H9 (cell line): ENCODE data around the gene OSBPL10. TPM values are rescaled to one million over a fixed set of nuclear protein-coding genes. Genes with fewer than 3 reads are reported as not detected.

Source experiments
- DNase-seq: peaks from one replicate; pipeline ENCODE4 v3.0.0-alpha.2; 2017
- H2AFZ ChIP-seq: one replicate; pipeline ENCODE4 v1.6.1; 2013; ENCODE audit warnings: mild to moderate bottlenecking, low read length, control low read depth, moderate library complexity
- H2AK5ac ChIP-seq: 2 replicates; pipeline ENCODE4 v1.6.1; 2013; ENCODE audit warnings: low read length, control low read depth, mixed read lengths; ENCODE audit not compliant: insufficient read length
- H2BK120ac ChIP-seq: one replicate; pipeline ENCODE4 v1.6.1; 2013; ENCODE audit warnings: low read depth, mild to moderate bottlenecking, low read length, control low read depth, inconsistent platforms; ENCODE audit not compliant: poor library complexity, severe bottlenecking
- H2BK12ac ChIP-seq: 2 replicates; pipeline ENCODE4 v1.6.1; 2013; ENCODE audit warnings: low read length, control low read depth, mixed read lengths, low read depth; ENCODE audit not compliant: insufficient read length
- H2BK15ac ChIP-seq: 2 replicates; pipeline ENCODE4 v1.6.1; 2013; ENCODE audit warnings: low read depth, low read length, control low read depth
- H2BK20ac ChIP-seq: one replicate; pipeline ENCODE4 v1.6.1; 2013; ENCODE audit warnings: low read depth, mild to moderate bottlenecking, low read length, control low read depth, inconsistent platforms; ENCODE audit not compliant: poor library complexity, severe bottlenecking
- H2BK5ac ChIP-seq: 2 replicates; pipeline ENCODE4 v1.6.1; 2013; ENCODE audit warnings: low read length, control low read depth, mixed read lengths; ENCODE audit not compliant: insufficient read length
- H3K14ac ChIP-seq: 2 replicates; pipeline ENCODE4 v1.6.1; 2013; ENCODE audit warnings: low read length, control low read depth; ENCODE audit not compliant: insufficient read depth
- H3K18ac ChIP-seq: 2 replicates; pipeline ENCODE4 v1.6.1; 2013; ENCODE audit warnings: low read depth, mild to moderate bottlenecking, mixed read lengths, low read length, control low read depth; ENCODE audit not compliant: insufficient read length
- H3K23ac ChIP-seq: 2 replicates; pipeline ENCODE4 v1.6.1; 2013; ENCODE audit warnings: low read length, control low read depth, mixed read lengths, low read depth; ENCODE audit not compliant: insufficient read length
- H3K23me2 ChIP-seq: 2 replicates; pipeline ENCODE4 v1.6.1; 2013; ENCODE audit warnings: low read depth, mild to moderate bottlenecking, mixed read lengths, low read length, control low read depth; ENCODE audit not compliant: insufficient read length, poor library complexity, severe bottlenecking
- H3K27ac ChIP-seq: 2 replicates; pipeline ENCODE4 v1.5.1; 2013; ENCODE audit warnings: low read length, control low read depth, mixed read lengths, low read depth; ENCODE audit not compliant: insufficient read length
- H3K27me3 ChIP-seq: 2 replicates; pipeline ENCODE4 v1.6.1; 2013; ENCODE audit warnings: low read length, control low read depth, inconsistent platforms; ENCODE audit not compliant: insufficient read depth
- H3K4ac ChIP-seq: 2 replicates; pipeline ENCODE4 v1.6.1; 2013; ENCODE audit warnings: low read depth, mild to moderate bottlenecking, control low read depth, inconsistent platforms, low read length, moderate library complexity
- H3K4me1 ChIP-seq: 2 replicates; pipeline ENCODE4 v1.6.1; 2013; ENCODE audit warnings: low read length, control low read depth, inconsistent platforms; ENCODE audit not compliant: insufficient read depth
- H3K4me2 ChIP-seq: 2 replicates; pipeline ENCODE4 v1.6.1; 2013; ENCODE audit warnings: low read length, control low read depth, mixed read lengths; ENCODE audit not compliant: insufficient read length, insufficient read depth
- H3K56ac ChIP-seq: 2 replicates; pipeline ENCODE4 v1.6.1; 2013; ENCODE audit warnings: low read depth, mild to moderate bottlenecking, mixed read lengths, low read length, control low read depth; ENCODE audit not compliant: insufficient read length
- H3K79me1 ChIP-seq: 2 replicates; pipeline ENCODE4 v1.6.1; 2013; ENCODE audit warnings: low read depth, mild to moderate bottlenecking, moderate library complexity, low read length, control low read depth, inconsistent platforms; ENCODE audit not compliant: insufficient read depth, poor library complexity, severe bottlenecking
- H3K79me2 ChIP-seq: 2 replicates; pipeline ENCODE4 v1.6.1; 2013; ENCODE audit warnings: low read length, control low read depth, inconsistent platforms; ENCODE audit not compliant: insufficient read depth
- H3K9ac ChIP-seq: 2 replicates; pipeline ENCODE4 v1.6.1; 2013; ENCODE audit warnings: low read length, control low read depth, mixed read lengths; ENCODE audit not compliant: insufficient read length; ENCODE audit errors: extremely low read depth
- H3K9me3 ChIP-seq: one replicate; pipeline ENCODE4 v1.6.1; 2013; ENCODE audit warnings: low read depth, low read length, inconsistent platforms; ENCODE audit not compliant: control insufficient read depth
- H3T11ph ChIP-seq: one replicate; pipeline ENCODE4 v1.6.1; 2013; ENCODE audit warnings: mild to moderate bottlenecking, low read length, control low read depth, inconsistent platforms
- H4K20me1 ChIP-seq: one replicate; pipeline ENCODE4 v1.6.1; 2013; ENCODE audit not compliant: control insufficient read depth, insufficient read length, insufficient read depth
- H4K5ac ChIP-seq: 2 replicates; pipeline ENCODE4 v1.6.1; 2013; ENCODE audit warnings: low read depth, mild to moderate bottlenecking, mixed read lengths, low read length, control low read depth; ENCODE audit not compliant: insufficient read length
- H4K8ac ChIP-seq: replicated peaks from 2 replicates; pipeline ENCODE4 v1.6.1; 2013; ENCODE audit warnings: low read length, control low read depth, mixed read lengths, low read depth; ENCODE audit not compliant: insufficient read length
- H4K91ac ChIP-seq: 2 replicates; pipeline ENCODE4 v1.6.1; 2013; ENCODE audit warnings: low read depth, mild to moderate bottlenecking, moderate library complexity, mixed read lengths, low read length, control low read depth; ENCODE audit not compliant: insufficient read length
- H3K27ac Mint-ChIP-seq, 3 experiments: 2 replicates in 2 of 3; 3 replicates in 1 of 3; pipeline ENCODE4 v1.8.0; 2020 to 2021; ENCODE audit warnings: mixed read lengths in 3 of 3, mild to moderate bottlenecking in 1 of 3, moderate library complexity in 1 of 3
- H3K27me3 Mint-ChIP-seq: 2 replicates; pipeline ENCODE4 v1.8.0; 2021; ENCODE audit warnings: low read depth, mild to moderate bottlenecking, moderate library complexity, mixed read lengths
- H3K36me3 Mint-ChIP-seq, 3 experiments: 2 replicates in 2 of 3; 3 replicates in 1 of 3; pipeline ENCODE4 v1.8.0; 2020 to 2021; ENCODE audit warnings: low read depth in 3 of 3, mixed read lengths in 3 of 3; ENCODE audit not compliant: insufficient read depth in 1 of 3
- H3K4me1 Mint-ChIP-seq, 2 experiments: 2 replicates each; pipeline ENCODE4 v1.8.0; 2020; ENCODE audit warnings: mixed read lengths in 2 of 2
- H3K4me3 Mint-ChIP-seq, 2 experiments: 2 replicates in 1 of 2; 3 replicates in 1 of 2; pipeline ENCODE4 v1.8.0; 2020 to 2021; ENCODE audit warnings: mild to moderate bottlenecking in 2 of 2, mixed read lengths in 2 of 2, moderate library complexity in 1 of 2
- H3K9me3 Mint-ChIP-seq, 2 experiments: 2 replicates in 1 of 2; 3 replicates in 1 of 2; pipeline ENCODE4 v1.8.0; 2020; ENCODE audit warnings: mild to moderate bottlenecking in 2 of 2, mixed read lengths in 2 of 2, moderate library complexity in 1 of 2
- CTCF ChIP-seq: fragments of 200-600 bp; sonication (generic); conservative IDR thresholded peaks from 3 replicates; pipeline ENCODE4 v1.8.0; 2021; ENCODE audit warnings: antibody characterized with exemption, mild to moderate bottlenecking
- WGBS: extraction: QIAGEN DNeasy Blood & Tissue Kit; methylation state at CpG from one replicate; pipeline ENCODE4 v1.1.7; 2013; ENCODE audit warnings: missing lambda C conversion rate, low lambda C conversion rate, mixed read lengths; ENCODE audit not compliant: insufficient read length; ENCODE audit errors: extremely low coverage; 5-methylcytosine and 5-hydroxymethylcytosine counted together
- total RNA-seq: library from RNA; stranded (reverse); gene quantifications from 2 replicates; pipeline ENCODE4 v1.2.1, GENCODE V29; 2021

OSBPL10 gene
- total RNA-seq, 1 experiment from 2014 or later = 42.7 TPM

- Histone ChIP-seq H3K79me2 (no peaks in the 10 kb centered on the region), H3K14ac (no peak overlapping the region), H3K23me2 (no peaks in the 10 kb centered on the region), H2BK5ac (no peak overlapping the region), H4K20me1 (no peaks in the 10 kb centered on the region), H3K56ac (no peak overlapping the region), H2BK120ac (no peak overlapping the region), H2BK20ac (no peak overlapping the region), H3K4me1 (peaks cover 2% of the 10 kb centered on the region; the same call in 1 of the 2 replicates), H4K91ac (no peak overlapping the region), H3K4ac (no peak overlapping the region), H3K27me3 (no peaks in the 10 kb centered on the region), H4K5ac (no peak overlapping the region), H3K9ac (no peak overlapping the region), H3T11ph (no peak overlapping the region), H3K4me2 (no peak overlapping the region), H3K18ac (no peak overlapping the region), H2AK5ac (no peak overlapping the region), H3K9me3 (no peaks in the 10 kb centered on the region), H3K23ac (no peak overlapping the region), H2BK12ac (no peak overlapping the region), H3K79me1 (no peaks in the 10 kb centered on the region), H2BK15ac (no peak overlapping the region), H2AFZ (no peak overlapping the region), H4K8ac (no peak overlapping the region), H3K27ac (no peak overlapping the region)
- H3K27ac Mint-ChIP-seq = 0 out of 7 replicates have a peak overlapping the region, but pooled peaks of 2 of the 3 experiments have one; percentile 8 to 12
- no peaks in the 10 kb centered on the region for H3K27me3 Mint-ChIP-seq
- no peaks in the 10 kb centered on the region; a peak in 1 of 5 replicates for H3K9me3 Mint-ChIP-seq
- H3K36me3 Mint-ChIP-seq = peaks cover 0 to 17% (median 16%) of the 10 kb centered on the region in 3 experiments; a peak in 4 of 7 replicates
- DNase-seq = no peak
- no peak for TF ChIP-seq CTCF
- H3K4me1 Mint-ChIP-seq = peaks cover 32 to 41% of the 10 kb centered on the region in 2 experiments
- no CpG with 5 or more reads among the region's 1 CpG for whole genome bisulfite sequencing
- H3K4me3 Mint-ChIP-seq = no peak overlapping the region
Observed at GRCh38 chr3:31620656-31621055, 360.4 kb downstream of the OSBPL10 start.
